Amygdala (tissue), 56 donors: ENCODE measurements around the gene CDH1.

Source experiments
- DNase-seq, 56 donors: peaks; one replicate each; lab custom pipeline; 2025; lab: John Stamatoyannopoulos, UW

The CDH1 gene

DNA sequence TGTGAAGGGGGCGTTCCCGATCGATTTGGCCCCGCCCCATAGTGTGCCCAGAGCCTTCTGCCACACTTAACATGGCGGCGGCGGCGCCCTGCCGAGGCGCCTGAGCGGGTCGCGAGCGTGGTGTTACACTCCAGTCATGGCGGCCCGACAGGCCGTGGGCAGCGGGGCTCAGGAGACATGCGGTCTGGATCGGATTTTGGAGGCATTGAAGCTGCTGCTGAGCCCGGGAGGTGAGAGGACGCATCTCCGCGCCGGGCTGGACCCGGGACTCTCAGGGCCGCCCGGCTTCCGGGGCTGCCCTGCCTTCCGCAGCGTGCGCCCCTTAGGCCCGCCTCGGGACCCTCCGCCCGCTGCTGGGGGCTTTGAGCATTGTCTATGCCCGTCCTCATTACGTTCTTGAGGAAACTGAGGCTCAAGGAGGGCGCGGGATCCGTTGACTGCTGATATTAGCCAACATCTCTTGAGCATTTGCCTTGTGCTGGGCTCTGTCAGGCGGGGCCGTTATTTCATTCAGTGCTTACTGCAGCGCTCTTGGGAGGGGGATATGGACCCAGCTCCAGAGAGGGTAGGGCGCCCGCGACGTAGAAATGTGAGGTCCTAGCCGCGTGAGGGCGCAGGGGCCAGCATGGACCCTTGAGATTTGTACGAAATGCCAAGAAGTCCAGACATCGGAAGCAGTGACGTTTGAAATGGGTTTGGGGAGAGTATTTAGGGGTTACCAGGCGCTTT lies 106.6 kb downstream of the CDH1 start, which contains the start of gene TANGO6:
Gene TANGO6 (plus strand): TSS at position 50 of the 729 bp plus-strand sequence. CDS start 87 bp downstream, at position 137.
- DNase-seq, result peak; percentile 28 to 89 (median 70)

DNA sequence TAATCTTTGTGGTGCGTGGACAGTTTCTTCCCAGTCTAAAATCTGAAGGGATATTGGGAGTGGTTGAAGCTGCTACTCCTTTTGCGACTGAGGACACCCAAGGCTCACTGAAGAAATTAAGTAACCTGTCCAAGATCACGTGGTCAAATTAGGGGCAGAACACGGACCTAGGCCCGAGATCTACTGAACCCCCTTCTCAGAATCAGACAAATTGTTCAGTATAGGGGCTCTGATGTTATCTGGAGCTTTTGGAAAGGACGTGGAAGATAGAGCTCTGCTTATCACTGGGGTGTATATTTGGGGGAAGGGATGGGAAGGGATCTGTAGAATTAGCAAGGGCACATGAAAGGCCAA lies 107.1 kb downstream of the CDH1 start:
- peak in 2 of 56 donors; percentile 28 to 30 for DNase-seq

DNA sequence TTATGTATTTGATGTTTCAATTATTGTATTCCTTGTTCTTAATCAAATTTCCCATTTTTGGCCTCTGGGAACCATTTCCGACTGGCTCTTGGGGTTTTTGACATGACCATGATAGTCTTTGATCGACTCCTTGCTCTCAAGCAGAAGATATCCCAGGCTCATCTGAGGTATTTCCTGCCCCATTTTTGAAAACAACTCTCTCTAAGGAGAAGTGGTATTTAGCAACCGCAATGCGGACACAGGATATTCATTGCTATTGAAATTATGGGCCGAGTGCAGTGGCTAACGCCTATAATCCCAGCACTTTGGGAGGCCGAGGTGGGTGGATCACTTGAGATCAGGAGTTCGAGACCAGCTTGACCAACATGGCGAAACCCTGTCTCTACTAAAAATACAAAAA lies 111.7 kb downstream of the CDH1 start:
- DNase-seq, result no peak

DNA sequence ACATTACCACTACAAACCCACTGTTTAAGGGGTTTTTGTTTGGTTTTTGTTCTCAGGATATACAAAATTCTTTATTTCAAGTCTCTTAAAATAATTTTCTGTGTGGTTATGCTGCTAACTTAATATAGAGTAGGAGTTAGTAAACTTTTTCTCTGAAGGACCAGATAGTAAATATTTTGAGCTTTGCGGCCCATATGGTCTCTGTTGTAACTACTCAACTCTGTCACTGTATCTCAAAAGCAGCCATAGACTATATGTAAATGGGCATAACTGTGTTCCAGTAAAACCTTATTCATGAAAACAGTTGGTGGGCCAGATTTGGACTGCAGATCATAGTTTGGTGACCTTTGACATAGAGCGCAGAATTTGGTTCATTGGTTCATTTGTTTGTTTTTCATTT lies 113.4 kb downstream of the CDH1 start:
- no peak for DNase-seq

DNA sequence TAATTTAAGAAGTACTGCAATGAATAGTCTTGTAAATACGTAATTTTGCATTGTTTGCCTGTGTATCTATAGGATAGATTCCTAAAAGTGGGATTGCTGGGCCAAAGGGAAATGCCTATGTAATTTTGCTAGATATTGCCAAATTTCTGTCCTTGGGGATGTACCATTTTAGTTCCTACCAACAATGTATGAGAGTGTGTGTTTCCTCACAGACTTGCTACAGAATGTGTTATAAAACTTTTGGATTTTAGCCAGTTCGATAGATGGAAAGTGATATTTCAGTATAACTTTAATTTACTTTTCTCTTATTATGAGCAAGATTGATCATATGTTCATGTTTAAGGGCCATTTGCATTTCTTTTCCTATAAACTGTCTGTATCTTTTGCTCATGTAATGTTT lies 114.5 kb downstream of the CDH1 start:
- DNase-seq, result no peak

DNA sequence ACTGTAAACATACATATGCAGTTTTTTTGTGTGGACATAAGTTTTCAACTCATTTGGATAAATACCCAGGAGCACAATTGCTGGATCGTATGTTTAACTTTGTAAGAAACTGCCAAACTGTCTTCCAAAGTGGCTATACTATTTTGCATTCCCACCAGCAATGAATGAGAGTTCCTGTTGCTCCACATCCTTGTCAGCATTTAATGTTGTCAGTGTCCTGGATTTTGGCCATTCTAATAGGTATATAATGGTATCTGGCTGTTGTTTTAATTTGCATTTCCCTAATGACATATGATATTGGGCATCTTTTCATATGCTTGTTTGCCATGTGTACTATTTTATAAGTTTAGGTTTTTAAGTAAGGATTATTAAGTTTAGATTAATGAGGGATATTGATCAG lies 120.4 kb downstream of the CDH1 start:
- no peak for DNase-seq

DNA sequence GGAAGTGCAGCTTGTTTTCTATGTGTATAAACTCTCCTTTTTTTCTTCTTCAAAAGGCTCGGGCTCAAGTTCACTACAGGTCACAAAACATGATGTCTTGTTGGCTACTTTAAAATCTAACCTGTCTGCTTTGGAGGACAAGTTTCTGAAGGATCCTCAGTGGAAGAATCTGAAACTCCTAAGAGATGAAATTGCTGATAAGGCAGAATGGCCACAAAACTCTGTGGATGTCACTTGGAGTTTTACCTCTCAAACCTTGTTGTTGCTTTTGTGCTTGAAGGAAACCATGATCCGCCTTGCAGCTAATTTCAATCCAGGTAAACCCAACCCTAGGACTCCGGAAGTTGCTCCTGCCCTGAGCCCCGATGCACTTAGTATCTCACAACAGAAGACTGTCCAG lies 122.7 kb downstream of the CDH1 start:
- DNase-seq, result no peak

DNA sequence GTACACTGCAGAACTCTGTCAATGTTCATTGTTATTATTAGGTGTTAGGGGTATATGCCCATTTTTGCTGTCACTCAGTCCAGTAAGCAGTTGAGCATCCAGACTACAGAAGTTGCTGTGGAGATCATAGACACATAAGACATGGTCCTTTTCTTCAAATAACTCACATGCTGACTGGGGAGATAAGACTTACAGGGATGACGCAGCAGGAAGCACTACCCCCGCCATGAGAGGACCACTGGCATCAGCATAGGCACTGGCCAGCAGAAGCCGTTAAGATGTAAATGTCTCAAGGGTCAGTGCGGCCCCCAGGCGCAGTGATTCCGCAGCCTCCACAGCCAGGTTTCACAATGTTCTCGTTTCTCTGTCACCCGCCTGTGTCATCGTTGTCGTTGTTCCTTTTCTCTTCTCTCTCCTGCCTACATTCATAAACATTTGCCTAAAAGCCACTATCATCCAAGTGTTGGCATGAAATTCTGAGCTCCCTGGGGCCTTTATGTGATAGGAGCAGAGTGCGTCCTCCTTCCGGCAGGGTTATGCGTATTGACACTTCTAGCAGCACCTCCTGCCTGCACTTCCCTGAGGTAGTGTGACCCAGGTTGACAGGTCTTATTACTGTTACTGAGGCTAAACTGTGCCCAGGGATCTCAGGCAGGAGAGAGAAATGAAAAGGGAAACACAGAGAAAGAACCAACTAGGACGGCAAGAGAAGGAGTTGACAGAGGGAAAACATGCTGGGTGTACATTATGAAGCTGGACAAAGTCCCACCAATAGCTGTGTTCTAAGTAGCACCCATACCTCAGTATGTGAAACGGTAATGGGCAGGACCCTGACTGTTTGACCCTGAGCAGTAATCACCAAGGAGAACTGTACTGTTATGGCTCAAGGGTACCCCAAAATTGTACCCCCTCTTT lies 124.1 kb downstream of the CDH1 start:
- DNase-seq, result no peak

DNA sequence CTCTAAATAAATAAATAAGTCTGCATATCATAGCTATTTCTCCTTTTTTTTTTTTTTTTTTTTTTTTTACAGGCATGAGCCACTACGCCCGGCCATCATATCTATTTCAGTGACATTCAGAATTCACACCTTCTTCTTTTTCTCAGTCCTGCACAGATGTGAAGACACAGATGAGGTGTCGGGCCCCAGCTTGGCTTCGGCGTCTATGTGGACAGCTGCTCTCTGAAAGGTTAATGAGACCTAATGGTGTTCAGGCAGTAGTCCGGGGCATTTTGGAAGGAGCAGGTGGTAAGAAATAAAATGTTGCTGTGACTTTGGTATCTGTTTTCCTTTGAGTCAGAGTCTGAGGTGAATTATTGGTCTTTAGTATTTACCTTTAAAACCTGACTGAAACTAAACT lies 129.8 kb downstream of the CDH1 start:
- DNase-seq, result no peak

DNA sequence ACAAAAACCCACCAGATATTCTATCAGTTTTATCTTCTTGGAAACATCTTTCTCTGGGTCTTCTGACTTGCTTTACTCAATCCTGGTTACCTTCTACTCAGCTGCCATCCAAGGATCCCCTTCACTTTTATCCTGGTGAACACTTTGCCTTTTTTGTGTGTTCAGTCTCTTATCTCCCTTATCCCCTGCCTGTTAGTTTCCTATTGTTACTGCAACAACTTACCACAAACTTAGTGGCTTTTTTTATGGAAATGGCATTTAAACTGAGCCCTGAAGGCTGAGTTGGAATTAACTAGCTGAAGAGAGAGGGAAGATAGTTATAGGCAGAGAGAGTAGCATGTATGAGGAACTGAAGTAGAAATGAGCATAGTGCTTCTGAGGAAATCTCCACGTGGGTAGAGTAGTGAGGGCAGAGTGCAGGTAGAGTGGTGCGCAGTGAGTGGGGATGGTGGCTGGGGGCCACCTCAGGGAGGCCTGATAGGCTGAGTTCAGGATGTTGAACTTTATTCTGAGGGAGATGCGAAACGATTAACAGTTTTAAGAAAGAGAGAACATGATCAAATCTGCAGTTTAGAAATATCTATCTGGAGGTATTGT lies 132.5 kb downstream of the CDH1 start:
- no peak for DNase-seq

DNA sequence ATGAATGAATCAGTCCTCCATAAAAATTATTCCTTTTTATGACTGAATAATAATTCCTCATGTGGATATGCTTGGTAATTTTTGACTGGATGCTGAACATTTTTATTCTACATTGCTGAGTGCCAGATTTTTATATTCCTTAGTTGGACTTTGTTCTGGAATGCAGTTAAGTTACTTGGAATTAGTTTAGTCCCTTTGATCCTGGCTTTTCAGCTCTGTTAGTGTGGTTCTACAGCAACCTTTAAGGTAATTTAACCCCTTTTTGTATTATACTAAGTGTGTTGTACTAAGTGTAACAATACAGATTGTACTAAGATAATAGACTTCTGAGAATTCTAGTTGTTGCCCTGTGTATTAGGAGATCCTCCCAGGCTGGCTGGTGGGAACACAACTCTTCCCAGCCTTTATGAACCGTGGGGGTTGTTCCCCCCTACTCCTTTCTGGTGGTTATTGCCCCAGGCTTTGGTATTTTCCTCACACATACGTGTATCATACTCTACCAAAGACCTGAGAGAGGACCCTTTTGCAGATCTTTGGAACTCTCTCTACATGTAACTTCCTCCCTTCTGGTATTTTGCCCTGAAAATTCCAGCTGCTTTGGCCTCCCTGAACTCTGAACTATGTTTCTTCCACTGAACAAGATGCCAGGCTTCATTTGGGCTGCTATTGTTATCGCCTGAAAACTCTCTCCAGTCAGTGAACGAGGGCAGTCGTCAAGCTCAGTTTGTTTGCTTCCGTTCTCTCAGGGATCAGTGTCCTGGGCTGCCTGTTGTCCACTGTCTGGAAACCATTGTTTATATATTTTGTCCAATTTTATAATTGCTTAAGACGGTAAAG lies 136.8 kb downstream of the CDH1 start:
- DNase-seq, result no peak

DNA sequence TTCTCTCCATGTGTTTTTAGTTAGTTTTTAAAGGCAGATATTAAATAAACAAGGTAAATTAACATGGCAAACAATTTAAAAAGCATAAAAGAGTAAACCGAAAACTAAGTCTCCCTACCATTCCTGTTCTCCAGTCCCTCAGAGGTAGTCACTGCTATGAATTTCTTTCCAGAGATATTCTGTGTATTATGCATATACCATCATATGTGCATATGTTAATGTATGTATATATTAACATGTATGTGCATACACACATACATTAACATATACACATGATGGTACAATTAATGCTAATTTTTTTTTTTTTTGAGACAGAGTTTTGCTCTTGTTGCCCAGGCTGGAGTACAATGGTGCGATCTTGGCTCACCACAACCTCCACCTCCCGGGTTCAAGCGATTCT lies 138.8 kb downstream of the CDH1 start:
- DNase-seq, result no peak

DNA sequence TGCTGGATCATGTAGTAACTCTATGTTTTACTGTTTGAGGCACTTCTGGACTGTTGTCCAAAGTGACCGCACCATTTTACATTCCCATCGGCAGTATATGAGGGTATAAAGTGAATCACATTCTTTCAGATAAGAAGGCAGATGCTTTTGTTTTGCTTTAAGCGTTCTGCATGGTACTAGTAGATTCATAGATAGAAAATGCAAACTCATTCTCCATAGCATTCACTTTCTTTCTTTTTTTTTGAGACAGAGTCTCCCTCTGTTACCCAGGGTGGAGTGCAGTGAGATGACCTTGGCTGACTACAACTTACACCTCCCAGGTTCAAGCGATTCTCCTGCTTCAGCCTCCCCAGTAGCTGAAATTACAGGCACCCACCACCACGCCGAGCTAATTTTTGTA lies 146.6 kb downstream of the CDH1 start:
- no peak for DNase-seq

DNA sequence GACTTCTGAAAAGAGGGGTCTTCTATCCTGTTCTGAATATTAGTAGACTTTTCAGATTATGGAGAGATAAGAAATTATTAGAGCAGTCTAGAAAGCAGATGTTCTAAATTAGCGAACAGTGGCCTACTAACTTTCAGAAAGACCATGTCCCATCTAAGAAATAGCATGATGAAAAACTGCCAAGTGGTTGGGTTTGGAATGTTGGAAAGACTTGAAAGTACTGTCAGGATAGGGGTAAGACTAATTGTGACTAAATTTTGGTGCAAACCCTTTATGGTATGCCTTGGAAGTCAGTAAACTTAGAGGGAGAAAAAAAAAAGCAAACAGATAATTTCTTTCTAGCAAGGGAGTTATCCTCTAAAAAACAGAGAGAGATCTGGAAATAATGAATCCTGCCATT lies 147.3 kb downstream of the CDH1 start:
- DNase-seq, result no peak
